Measurements from ENCODE around the gene DTYMK.

Gene DTYMK, protein sequence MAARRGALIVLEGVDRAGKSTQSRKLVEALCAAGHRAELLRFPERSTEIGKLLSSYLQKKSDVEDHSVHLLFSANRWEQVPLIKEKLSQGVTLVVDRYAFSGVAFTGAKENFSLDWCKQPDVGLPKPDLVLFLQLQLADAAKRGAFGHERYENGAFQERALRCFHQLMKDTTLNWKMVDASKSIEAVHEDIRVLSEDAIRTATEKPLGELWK

GRCh38 chr2:241686650-241687425 is at the start of gene DTYMK:
Gene DTYMK (minus strand): TSS chr2:241686815. CDS start chr2:241686783, 32 bp downstream.
- peak; percentile 97 to 99 for DNase-seq
- TF ChIP-seq POLR2A (IDR thresholded peaks at IDR 0.05; ENCODE audit: low read length): peak; percentile 92
- no peak for TF ChIP-seq GATA1 (IDR thresholded peaks at IDR 0.05; ENCODE audit: low read depth, low read length)

GRCh38 chr2:241736111-241736510 is 49.5 kb upstream of the DTYMK start:
- DNase-seq: no peak
- TF ChIP-seq POLR2A (IDR thresholded peaks at IDR 0.05; ENCODE audit: low read length) (no peak), GATA1 (IDR thresholded peaks at IDR 0.05; ENCODE audit: low read depth, low read length) (no peak)

DNA sequence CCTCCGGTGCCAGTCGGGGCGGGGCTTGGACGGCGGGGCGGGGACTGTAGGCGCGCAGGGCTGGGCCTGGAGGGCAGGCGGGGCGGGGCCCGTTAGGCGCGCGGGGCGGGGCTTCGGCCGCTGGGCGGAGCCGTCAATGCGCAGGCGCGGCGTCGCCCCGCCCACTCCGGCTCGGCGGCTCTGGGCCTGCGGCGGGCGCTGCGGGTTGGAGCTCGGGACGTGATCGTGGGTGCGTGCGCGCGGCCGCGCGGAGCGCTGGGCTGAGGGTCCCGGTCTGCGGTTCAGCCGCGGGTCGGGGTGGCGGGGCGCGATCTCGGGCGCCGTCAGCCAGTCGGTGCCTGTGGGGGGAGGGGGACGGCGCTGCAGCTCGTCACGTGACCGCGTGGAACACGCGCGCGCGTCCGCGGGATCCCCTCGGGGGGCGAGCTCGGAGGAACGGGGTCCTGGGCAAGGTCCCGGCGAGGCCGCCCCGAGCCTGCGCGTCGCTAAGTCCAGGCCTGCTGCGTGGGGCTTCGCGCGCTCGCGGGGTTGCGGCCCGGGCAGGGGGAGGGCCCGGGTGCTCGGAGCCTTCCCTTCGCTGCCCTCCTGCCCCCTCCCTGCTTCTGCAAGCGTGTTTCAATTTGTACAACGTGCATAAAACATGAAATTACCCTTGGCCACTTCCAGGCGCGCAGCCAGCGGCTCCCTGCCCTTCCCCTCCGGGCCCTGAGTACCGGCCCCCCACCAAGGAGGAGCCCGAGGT is 48.0 kb upstream of the DTYMK start, which contains the start of gene D2HGDH:
Gene D2HGDH, plus strand, starts transcription at position 164 of the 742 bp plus-strand sequence. CDS start 595 bp downstream, outside the sequence.
- no peak for TF ChIP-seq GATA1 (IDR thresholded peaks at IDR 0.05; ENCODE audit: low read depth, low read length)
- peak; percentile 49 for TF ChIP-seq POLR2A (IDR thresholded peaks at IDR 0.05; ENCODE audit: low read length)
- DNase-seq: peak; percentile 89 to 96

DNA sequence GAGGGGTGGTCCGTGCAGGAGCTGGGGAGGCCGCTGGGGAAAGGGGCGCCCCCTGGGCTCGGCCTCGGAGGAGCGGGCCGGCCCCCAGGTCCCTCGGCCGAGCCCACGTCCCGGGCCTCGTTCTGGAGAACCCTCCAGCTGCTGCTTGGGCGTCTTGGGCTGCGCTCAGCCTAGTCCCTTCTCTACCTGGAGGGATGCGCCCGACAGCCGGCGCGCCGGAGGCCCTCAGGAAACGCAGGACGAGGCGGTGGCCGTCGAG is 47.5 kb upstream of the DTYMK start:
- no peak for DNase-seq
- TF ChIP-seq POLR2A (IDR thresholded peaks at IDR 0.05; ENCODE audit: low read length) (no peak), GATA1 (IDR thresholded peaks at IDR 0.05; ENCODE audit: low read depth, low read length) (no peak)

GRCh38 chr2:241733391-241734207 is 47.0 kb upstream of the DTYMK start:
- DNase-seq: no peak

GRCh38 chr2:241732513-241733186 is 46.0 kb upstream of the DTYMK start:
- DNase-seq: peak; percentile 63 to 64

More at GRCh38 chr2:241733391-241734207, 47.0 kb upstream of the DTYMK start:
- TF ChIP-seq POLR2A (IDR thresholded peaks at IDR 0.05; ENCODE audit: low read length): no peak
- TF ChIP-seq GATA1 (IDR thresholded peaks at IDR 0.05; ENCODE audit: low read depth, low read length): no peak

GRCh38 chr2:241730671-241731293 is 44.2 kb upstream of the DTYMK start:
- no peak for TF ChIP-seq GATA1 (IDR thresholded peaks at IDR 0.05; ENCODE audit: low read depth, low read length)
- no peak for TF ChIP-seq POLR2A (IDR thresholded peaks at IDR 0.05; ENCODE audit: low read length)
- peak; percentile 21 to 63 for DNase-seq

- DNase-seq: no peak
- TF ChIP-seq POLR2A (IDR thresholded peaks at IDR 0.05; ENCODE audit: low read length) (no peak), GATA1 (IDR thresholded peaks at IDR 0.05; ENCODE audit: low read depth, low read length) (no peak)
These were observed 43.3 kb upstream of the DTYMK start for GRCh38 chr2:241729868-241730267.

DNA sequence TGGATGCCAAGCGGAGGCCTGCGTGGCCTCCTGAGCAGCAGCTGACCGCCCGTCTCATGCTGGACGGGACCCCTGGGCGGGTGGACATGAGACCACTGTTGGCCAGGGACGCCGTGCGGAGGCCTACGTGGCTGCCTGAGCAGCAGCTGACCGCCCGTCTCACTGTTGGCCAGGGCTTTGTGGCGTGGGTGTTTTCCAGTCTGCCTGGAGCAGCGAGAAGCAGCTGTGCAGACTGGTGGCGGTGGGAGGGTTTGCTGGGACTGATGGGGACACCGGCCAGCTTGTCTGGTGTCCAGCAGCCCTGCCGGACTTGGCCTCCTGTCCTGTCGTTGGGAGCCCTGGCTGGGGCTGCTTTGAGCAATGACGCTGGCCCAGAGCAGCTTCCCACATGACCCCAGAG is 42.0 kb upstream of the DTYMK start:
- no peak for DNase-seq
- no peak for TF ChIP-seq POLR2A (IDR thresholded peaks at IDR 0.05; ENCODE audit: low read length)
- TF ChIP-seq GATA1 (IDR thresholded peaks at IDR 0.05; ENCODE audit: low read depth, low read length): no peak

DNA sequence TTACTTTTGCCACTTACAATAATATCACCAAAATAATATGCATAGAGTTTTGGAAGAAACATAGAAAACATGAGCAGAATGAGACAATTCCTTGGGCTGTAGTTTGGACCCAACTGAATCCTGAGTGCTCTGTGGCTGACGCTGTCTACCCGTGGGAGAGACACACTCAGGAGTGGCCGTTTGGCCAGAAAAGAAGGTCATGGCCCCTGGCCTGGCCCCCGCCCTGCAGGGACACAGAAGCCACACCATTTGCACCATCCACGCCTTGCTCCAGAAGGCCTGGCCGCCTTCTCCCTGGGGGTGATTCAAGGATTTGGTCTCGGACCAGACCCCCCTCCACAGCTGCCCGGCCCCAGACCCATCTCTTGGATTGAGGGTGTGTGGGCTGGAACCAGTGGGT is 41.4 kb upstream of the DTYMK start:
- TF ChIP-seq GATA1 (IDR thresholded peaks at IDR 0.05; ENCODE audit: low read depth, low read length) (no peak), POLR2A (IDR thresholded peaks at IDR 0.05; ENCODE audit: low read length) (no peak)

DNA sequence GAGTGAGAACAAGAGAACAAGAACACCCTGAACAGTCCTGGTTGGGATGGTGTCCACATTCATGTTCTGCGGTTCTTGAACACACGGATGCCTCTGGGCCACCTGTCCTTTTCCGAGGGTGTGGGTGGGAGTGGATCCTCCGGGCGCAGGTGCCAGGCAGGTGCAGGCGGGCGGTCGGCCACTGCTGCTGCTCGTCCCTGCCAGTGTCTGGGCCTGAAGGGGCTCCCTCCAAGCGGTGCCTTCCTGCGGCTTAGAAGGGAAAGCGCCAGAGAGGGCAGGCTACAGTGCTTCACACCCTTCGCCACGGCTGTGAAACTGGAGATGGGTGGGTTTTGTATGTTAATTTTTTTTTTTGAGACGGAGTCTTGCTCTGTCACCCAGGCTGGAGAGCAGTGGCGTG is 39.8 kb upstream of the DTYMK start:
- no peak for DNase-seq
- TF ChIP-seq POLR2A (IDR thresholded peaks at IDR 0.05; ENCODE audit: low read length) (no peak), GATA1 (IDR thresholded peaks at IDR 0.05; ENCODE audit: low read depth, low read length) (no peak)

More for the DNA sequence above, 41.4 kb upstream of the DTYMK start:
- DNase-seq: no peak

DNA sequence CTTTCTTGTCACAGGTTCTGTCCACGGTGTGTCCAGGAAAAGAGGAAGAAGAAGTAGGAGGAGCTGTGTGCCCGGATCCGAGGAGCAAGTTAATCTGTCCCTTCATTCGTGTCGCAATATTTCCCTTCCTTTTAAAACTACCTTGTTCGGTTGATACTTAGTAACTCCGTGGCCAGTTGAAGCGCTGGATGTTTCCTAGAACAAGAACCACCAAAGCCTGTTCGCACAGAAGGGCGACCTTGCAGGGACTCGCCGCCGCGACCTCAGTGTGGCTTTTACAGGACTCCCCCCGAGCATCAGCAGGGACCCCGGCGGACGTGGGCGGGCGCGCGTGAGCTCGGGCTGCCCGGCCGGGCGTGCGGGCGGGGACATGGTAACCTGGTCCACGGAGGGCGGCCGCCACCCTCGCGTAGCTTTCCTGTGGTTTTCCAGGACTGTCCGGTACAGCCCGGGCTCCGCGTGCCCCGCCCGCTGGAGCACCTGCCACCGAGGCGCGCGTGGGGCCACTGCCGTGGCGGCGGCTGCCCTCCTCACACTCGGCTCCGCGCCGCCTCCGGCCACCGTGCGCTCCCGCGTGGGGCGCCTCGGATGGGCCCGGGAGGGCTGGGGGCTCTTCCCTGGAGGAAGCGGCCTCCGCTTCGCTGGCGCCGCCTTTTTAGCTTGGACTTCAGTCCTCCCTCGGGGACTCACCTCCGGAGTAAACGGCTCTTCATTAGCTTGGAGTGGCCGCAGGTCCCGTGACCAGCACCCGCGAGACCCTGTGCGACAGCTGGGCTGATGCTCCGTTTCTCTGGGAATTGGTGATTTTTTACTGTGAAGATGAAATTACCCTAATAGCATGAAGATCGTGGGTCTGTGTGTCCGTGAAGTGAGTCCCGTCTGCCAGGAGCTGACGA is 38.6 kb upstream of the DTYMK start:
- DNase-seq: no peak
- TF ChIP-seq POLR2A (IDR thresholded peaks at IDR 0.05; ENCODE audit: low read length) (no peak), GATA1 (IDR thresholded peaks at IDR 0.05; ENCODE audit: low read depth, low read length) (no peak)
